H4 (cell line): Measurements from ENCODE around the gene WDFY4. TPM values are rescaled to one million over a fixed set of nuclear protein-coding genes. Genes with fewer than 3 reads are reported as not detected.

Experiments used
- DNase-seq: peaks from one replicate; pipeline ENCODE4 v3.0.0-alpha.2; 2015; ENCODE audit warnings: low spot score
- total RNA-seq: library from RNA; depleted of rRNA; stranded (reverse); fragments of >200 nt; shearing (Covaris generic); gene quantifications from 2 replicates; pipeline ENCODE4 v1.2.3, GENCODE V29; 2014

The WDFY4 gene
- total RNA-seq, 1 experiment from 2014 or later: not detected

- DNase-seq: peak; percentile 82
Measured at GRCh38 chr10:48656241-48656913, 28.3 kb upstream of the WDFY4 start.

- no peak for DNase-seq
Measured at GRCh38 chr10:48656914-48657305, 27.8 kb upstream of the WDFY4 start.

GRCh38 chr10:48657416-48657815 lies 27.3 kb upstream of the WDFY4 start:
- DNase-seq: no peak

DNA sequence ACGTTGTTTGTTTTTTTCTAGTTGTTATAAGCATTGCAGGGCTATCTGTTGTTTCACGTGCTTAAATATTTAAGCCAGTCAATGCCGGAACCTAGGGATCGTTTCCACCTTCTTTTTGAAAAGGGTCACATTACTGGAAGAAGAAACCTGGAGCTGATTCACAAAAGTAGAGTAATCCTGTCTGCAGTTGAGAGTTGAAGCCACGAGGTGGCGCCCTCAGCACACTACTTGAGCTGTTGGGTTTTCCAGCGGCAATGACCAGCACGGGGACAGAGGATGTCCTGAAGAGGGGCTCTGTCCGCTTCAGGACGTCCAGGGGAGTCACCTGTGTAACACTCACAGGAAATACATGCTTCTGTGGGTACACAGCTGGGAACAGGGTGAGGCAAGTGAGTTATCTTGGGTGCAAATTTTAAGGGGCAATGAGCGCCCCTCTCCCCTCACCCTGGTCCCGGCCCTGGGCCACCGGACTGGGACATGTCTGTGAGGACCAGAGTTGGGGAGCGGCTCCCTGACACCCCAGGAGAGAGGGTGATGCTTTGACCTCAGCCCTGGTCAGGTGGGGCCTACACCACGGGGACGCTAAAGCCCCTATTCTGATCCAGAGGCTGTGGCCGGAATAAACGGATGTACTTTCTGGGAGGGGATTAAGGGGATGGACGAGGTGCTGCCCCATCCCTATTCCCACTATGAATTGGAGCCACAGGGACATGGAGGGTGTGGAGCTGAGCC lies 26.3 kb upstream of the WDFY4 start:
- peak; percentile 69 for DNase-seq

DNA sequence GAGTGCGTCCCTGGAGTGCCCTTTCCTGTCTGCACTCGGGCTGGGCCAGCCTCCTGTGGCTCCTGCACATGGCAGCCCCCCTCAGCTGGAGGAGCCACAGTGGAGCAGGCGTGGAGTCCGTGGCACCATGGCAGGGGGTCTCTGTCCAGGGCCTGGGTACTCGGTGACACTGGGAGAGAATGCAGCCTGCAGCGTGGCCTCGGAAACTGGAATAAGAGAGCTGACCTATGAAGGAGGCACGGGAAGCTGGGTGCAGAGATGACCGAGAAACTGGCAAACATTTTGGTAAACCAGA lies 25.8 kb upstream of the WDFY4 start:
- DNase-seq: no peak

DNA sequence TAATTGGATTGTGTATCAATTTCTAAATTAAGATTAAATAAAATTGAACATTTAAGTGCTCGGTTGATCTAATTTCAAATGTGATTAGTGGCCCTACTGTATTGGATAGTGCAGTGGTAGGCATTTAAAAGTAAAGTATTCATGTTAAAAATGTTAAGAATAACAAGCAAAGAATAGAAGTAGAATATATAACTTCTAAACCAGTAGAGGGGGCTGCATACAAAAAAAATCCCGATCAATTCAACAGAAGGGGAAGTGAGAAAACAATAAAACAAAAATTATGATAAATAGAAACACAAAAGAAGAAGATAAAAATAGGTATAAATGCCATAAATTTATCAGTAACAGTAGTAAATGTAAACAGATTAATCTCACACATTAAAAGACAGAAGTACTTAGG lies 24.9 kb upstream of the WDFY4 start:
- DNase-seq: no peak

GRCh38 chr10:48661441-48661840 lies 23.2 kb upstream of the WDFY4 start:
- DNase-seq: no peak

- no peak for DNase-seq
Measured at GRCh38 chr10:48667960-48668590, 16.6 kb upstream of the WDFY4 start.

GRCh38 chr10:48670978-48671913 lies 13.4 kb upstream of the WDFY4 start:
- no peak for DNase-seq

DNA sequence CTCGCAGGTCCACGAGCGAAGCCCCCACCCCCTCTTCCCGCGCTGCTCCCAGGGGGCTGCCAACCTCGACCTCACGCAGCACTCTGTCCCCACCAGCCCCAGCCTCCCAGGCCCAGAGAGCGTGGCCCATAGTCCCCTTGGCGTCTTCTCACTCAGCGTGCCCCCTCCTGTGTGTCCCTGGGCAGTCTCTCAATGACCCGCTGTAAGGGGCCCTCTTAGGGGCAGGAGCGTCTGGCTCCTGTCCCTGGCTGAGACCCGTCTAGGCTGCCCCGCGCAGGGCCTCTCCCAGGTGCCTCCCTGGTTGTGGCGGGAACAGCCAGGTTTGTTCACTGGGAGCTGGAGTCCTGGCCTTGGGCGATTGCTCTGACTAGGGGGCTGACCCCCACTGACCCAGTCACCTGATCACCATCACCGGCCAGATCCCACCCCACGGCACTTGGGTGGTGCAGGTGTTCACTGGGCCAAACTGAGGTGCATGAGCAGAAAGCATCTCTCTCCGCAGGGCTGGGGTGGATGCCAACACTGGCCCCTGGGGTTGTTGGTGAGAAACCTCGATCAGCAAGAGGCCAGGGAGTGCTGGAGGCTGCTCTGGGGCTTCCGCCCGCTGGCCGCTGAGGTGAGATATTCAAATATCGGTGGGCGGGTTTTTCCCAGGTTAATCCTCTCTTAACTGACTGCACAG lies 12.6 kb upstream of the WDFY4 start:
- DNase-seq: no peak

DNA sequence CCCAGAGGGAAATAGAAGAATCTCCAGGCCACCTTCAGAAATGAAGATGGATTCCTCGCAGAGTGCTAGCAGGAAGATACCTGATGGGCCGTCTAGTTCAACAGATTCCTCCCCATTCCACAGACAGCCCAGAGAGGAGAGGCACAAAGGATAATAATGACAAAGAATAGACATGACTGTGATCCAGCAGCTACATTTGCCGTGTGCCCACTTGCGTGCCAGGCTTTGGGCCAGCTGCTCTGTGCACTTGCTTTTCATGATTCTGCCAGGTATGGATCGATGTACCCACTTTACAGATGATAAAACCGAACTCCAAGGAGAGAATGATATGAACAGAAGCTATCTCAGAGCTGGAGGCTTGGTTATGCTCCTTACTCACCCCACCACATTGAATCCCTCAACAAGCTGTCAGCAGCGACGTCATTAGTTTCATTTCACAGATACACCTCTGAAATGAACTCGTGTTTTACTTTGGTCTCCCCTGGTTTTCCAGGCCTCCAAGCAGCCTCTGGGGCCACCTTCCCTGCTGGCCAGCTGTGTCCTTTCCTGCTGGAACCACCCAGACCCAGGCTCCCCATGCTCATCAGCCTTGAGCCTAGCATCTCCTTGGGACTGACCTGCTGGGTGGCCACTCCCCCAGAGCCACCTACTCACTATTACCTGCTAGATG lies 11.9 kb upstream of the WDFY4 start:
- no peak for DNase-seq

DNA sequence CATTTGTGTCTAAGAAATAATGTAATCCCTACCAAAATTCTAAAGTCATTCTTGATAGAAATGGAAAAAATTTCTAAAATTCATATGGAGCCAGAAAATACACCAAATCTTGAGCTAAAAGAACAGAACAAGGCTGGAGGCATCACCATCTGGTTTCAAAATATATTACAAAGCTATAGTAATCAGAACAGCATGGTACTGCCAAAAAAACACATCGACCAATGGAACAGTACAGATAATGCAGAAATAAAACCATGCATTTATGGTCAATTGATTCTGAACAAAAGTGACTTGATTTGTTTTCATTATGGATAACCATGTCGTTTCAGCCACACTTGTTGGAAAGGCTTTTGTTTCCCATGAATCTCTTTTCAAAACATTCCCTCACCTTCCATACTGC lies 7.0 kb upstream of the WDFY4 start:
- DNase-seq: no peak

DNA sequence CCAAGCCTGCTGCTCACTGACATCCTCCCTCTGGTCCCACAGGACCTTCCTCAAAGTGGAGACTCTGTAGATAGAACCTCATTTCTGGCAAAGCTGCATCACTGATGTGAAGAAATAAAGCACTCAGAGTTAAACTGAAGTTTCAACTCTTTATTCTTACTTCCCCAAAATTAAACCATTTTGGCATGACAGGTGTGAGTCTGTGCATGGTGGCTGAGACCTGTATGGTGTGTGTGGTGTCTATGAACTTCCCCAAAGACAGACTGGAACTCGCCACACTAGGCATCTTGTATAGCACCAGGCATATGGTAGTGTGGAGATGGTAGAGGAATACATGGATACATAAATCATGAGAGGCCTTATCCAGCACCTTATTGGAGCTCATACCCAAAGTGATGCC lies 6.6 kb upstream of the WDFY4 start:
- no peak for DNase-seq

- no peak for DNase-seq
Measured at GRCh38 chr10:48681740-48682139, 2.9 kb upstream of the WDFY4 start.

DNA sequence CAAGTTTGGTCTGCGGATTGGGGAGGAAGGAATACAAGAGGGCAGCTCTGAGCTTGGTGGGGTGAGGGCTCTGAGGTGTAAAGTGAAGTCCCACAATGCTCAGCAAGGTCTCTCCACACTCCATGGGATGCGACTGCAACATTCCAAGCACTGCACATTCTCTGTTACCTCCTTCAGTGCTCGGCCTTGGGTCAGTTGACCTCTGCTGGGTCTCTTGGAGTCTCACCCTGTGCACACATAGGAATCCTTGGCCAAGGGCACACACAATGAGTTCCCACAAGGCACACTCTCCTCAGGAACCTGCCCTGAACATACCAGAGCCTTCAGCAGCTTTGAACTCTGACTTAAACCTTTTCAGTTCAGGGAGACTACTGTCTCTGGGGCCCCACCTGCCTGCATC lies 2.4 kb upstream of the WDFY4 start:
- no peak for DNase-seq

DNA sequence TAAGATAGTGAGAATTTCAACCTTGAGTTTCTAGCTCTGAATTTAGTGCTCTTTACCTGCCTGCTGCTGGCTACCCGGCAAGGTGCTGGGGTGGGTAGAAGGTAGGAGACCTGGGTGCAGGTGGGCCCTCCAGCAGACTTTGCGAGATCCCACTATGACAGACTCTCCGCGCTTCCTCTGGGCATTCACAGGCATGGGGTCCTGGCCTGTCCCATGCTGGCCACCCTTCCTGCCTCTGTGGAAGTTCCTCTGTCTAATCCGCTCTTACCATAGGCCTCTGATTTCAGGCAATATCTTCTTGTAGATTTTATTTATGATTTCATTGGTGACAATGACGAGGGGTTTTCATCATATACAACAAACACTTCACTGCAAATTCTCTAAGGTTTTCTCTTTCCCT lies 1.2 kb upstream of the WDFY4 start:
- DNase-seq: no peak

DNA sequence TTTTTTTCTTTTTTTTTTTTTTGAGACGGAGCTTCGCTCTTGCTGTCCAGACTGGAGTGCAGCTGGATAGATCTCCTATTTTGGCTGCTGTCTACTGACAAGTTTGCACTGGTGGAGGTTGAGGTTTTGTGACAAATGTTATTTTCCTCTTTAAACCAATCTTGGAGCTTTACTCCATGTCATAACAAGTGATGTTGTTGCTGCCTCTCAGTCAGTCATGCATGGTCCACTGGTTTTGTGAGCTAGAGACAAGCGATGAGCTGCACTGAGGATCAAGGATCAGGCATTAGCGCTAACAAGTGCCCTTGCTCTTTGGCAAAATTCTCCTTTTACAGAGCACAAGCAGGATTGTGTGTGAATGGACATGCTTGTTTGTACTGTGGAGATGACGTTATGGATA lies 805 bp upstream of the WDFY4 start:
- no peak for DNase-seq

- no peak for DNase-seq
Measured at GRCh38 chr10:48684463-48684791, 246 bp upstream of the WDFY4 start.

- DNase-seq: no peak
Measured at GRCh38 chr10:48685731-48686130, 1.1 kb downstream of the WDFY4 start.

DNA sequence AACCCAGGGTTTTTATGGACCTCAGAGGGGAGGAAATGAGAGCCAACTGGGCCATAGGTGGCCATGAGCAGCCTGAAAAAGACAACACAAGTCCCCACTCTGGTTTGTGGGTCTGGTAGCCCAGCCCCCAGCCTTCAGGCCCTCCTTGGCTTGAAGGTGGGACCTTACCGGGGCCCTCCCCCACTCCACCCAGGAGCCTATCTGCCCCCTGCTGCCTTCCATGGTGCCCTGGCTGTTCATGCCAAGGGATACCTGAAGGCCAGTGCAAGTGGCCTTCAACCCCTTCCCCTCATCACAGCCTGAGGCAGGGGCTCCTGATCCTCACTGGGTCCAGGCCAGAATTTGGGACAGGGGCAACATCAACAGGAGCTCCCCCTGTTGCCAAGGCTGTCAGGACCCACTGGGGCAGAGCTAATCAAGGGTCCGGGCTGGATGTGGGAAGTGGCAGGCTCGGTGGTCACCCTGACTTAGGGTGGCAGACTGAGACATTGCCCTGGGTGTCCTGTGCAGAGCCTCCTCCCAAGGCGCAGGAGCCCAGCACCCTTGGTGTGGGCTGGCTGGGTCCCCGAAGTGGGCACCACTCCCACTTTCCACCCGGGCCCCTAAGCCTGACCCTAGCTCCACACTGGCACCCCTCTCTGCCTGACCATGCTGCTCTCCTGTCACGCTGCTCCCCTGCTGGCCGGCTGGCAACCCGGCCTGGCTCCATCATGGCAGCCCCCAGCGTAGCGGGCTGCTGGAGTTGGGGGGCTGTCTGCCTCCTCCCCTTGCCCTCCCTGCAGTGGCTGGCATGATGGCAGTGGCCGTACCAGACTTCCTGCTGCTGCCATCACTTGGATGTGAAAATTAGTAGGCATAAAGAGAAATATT lies 6.4 kb downstream of the WDFY4 start:
- DNase-seq: no peak
